DND-41 (cell line): Measurements from ENCODE around the gene ICA1L.
"Not testable (repeated sequence)": the region's sequence is repeated elsewhere in the genome, so short reads cannot be mapped to it uniquely, and the experiment has no call there.

Experiments used
- ATAC-seq: fragments of 200-7000 bp; cut with Tn5 transposase; 3 replicates; pipeline ENCODE4 v1.9.1; 2021; ENCODE audit warnings: low read depth; ENCODE audit not compliant: insufficient read depth
- DNase-seq: peaks from one replicate; pipeline ENCODE4 v3.0.0-alpha.2; 2020
- H2AFZ ChIP-seq: 2 replicates; pipeline ENCODE4 v1.6.0; 2012; ENCODE audit warnings: low read depth, low read length
- H3K27ac ChIP-seq: 2 replicates; pipeline ENCODE4 v1.5.1; 2012; ENCODE audit warnings: low read length, inconsistent platforms
- H3K27me3 ChIP-seq: fragments of 200-600 bp; sonication (generic); 2 replicates; pipeline ENCODE4 v1.6.0; 2012; ENCODE audit warnings: low read length, mild to moderate bottlenecking, inconsistent platforms; ENCODE audit not compliant: insufficient read depth, poor library complexity
- H3K36me3 ChIP-seq: 2 replicates; pipeline ENCODE4 v1.5.1; 2012; ENCODE audit warnings: low read length, inconsistent platforms; ENCODE audit not compliant: insufficient read depth
- H3K4me1 ChIP-seq: 2 replicates; pipeline ENCODE4 v1.5.1; 2012; ENCODE audit warnings: mild to moderate bottlenecking, low read length; ENCODE audit not compliant: insufficient read depth
- H3K4me2 ChIP-seq: 2 replicates; pipeline ENCODE4 v1.6.0; 2012; ENCODE audit warnings: mild to moderate bottlenecking, moderate library complexity, low read length, inconsistent platforms; ENCODE audit not compliant: insufficient read depth
- H3K4me3 ChIP-seq, 2 experiments: fragments of 200-600 bp in 1 of 2; shearing (Covaris generic) in 1 of 2; 2 replicates each; pipeline ENCODE4 v1.5.1; 2012 to 2016; ENCODE audit warnings: inconsistent platforms in 2 of 2, low read length in 2 of 2, mild to moderate bottlenecking in 2 of 2, low read depth in 1 of 2, moderate library complexity in 1 of 2
- H3K79me2 ChIP-seq: 2 replicates; pipeline ENCODE4 v1.6.0; 2012; ENCODE audit warnings: low read length, inconsistent platforms; ENCODE audit not compliant: insufficient read depth
- H3K9ac ChIP-seq: 2 replicates; pipeline ENCODE4 v1.6.0; 2012; ENCODE audit warnings: low read depth, mild to moderate bottlenecking, inconsistent platforms, low read length, moderate library complexity
- H3K9me3 ChIP-seq: 2 replicates; pipeline ENCODE4 v1.5.1; 2012; ENCODE audit warnings: low read length, moderate library complexity, mild to moderate bottlenecking, inconsistent platforms; ENCODE audit not compliant: insufficient read depth, severe bottlenecking
- H4K20me1 ChIP-seq: 2 replicates; pipeline ENCODE4 v1.6.0; 2012; ENCODE audit warnings: low read length; ENCODE audit not compliant: insufficient read depth
- CTCF ChIP-seq: IDR thresholded peaks from 2 replicates; pipeline ENCODE4 v1.5.1; 2012; ENCODE audit warnings: borderline replicate concordance, low read length, moderate library complexity, mild to moderate bottlenecking; ENCODE audit not compliant: poor library complexity, severe bottlenecking; ENCODE audit errors: extremely low read depth
- EZH2 ChIP-seq: IDR thresholded peaks from 3 replicates; pipeline ENCODE4 v1.6.1; 2012; ENCODE audit warnings: borderline replicate concordance, low read depth, mild to moderate bottlenecking, moderate library complexity, low read length, inconsistent platforms; ENCODE audit not compliant: severe bottlenecking

The ICA1L gene

GRCh38 chr2:202813387-202813786, 58.2 kb downstream of the ICA1L start:
- Histone ChIP-seq H4K20me1 (no peaks in the 10 kb centered on the region), H3K36me3 (no peaks in the 10 kb centered on the region), H3K4me1 (no peaks in the 10 kb centered on the region), H2AFZ (no peak overlapping the region), H3K4me3 (no peak overlapping the region), H3K27ac (no peak overlapping the region), H3K79me2 (no peaks in the 10 kb centered on the region), H3K27me3 (no peaks in the 10 kb centered on the region), H3K9ac (no peak overlapping the region), H3K9me3 (peaks cover 4% of the 10 kb centered on the region), H3K4me2 (no peak overlapping the region)
- ATAC-seq (no peak), DNase-seq (no peak)
- TF ChIP-seq CTCF (no peak), EZH2 (no peak)

- H3K9me3 ChIP-seq: peaks cover 6% of the 10 kb centered on the region
- H3K27ac ChIP-seq: no peak overlapping the region
- TF ChIP-seq CTCF: no peak
- no peak for TF ChIP-seq EZH2
- no peaks in the 10 kb centered on the region for H3K4me1 ChIP-seq
- no peaks in the 10 kb centered on the region for H3K27me3 ChIP-seq
- H3K4me3 ChIP-seq: no peak overlapping the region
- H3K4me2 ChIP-seq: no peak overlapping the region
- no peaks in the 10 kb centered on the region for H3K79me2 ChIP-seq
- DNase-seq (no peak), ATAC-seq (no peak)
- H3K36me3 ChIP-seq: no peaks in the 10 kb centered on the region
- no peaks in the 10 kb centered on the region for H4K20me1 ChIP-seq
- no peak overlapping the region for H3K9ac ChIP-seq
- H2AFZ ChIP-seq: no peak overlapping the region
These were observed 62.8 kb downstream of the ICA1L start for GRCh38 chr2:202808754-202809153.

- H3K79me2 ChIP-seq, ATAC-seq, H3K9ac ChIP-seq, DNase-seq, H3K36me3 ChIP-seq, H3K4me2 ChIP-seq, H3K4me1 ChIP-seq, H3K27ac ChIP-seq, H2AFZ ChIP-seq, H3K9me3 ChIP-seq, H3K4me3 ChIP-seq, H3K27me3 ChIP-seq, H4K20me1 ChIP-seq: not testable (repeated sequence)
These were observed 64.0 kb downstream of the ICA1L start for GRCh38 chr2:202807431-202808138.

GRCh38 chr2:202805911-202806310, 65.7 kb downstream of the ICA1L start:
- H3K79me2 ChIP-seq, DNase-seq, ATAC-seq, H4K20me1 ChIP-seq, H3K9ac ChIP-seq, H3K36me3 ChIP-seq, H3K4me1 ChIP-seq, H3K27ac ChIP-seq, H2AFZ ChIP-seq, H3K9me3 ChIP-seq, H3K4me2 ChIP-seq, H3K27me3 ChIP-seq, H3K4me3 ChIP-seq: not testable (repeated sequence)
